GM06990 (cell line): ENCODE data around the gene GXYLT1.

Source experiments
- DNase-seq: peaks from one replicate; pipeline ENCODE4 v3.0.0-alpha.2; 2011; ENCODE audit not compliant: insufficient read length; ENCODE audit errors: extremely low read depth
- H3K27me3 ChIP-seq: replicated peaks from 2 replicates; pipeline ENCODE4 v1.6.0; 2011; ENCODE audit warnings: low read length; ENCODE audit not compliant: control insufficient read depth, insufficient read depth
- H3K36me3 ChIP-seq: 2 replicates; pipeline ENCODE4 v1.5.1; 2011; ENCODE audit warnings: low read length; ENCODE audit not compliant: control insufficient read depth, insufficient read depth
- H3K4me3 ChIP-seq: replicated peaks from 2 replicates; pipeline ENCODE4 v1.5.1; 2011; ENCODE audit warnings: low read depth, mild to moderate bottlenecking, control low read depth, low read length
- CTCF ChIP-seq: IDR thresholded peaks from 2 replicates; pipeline ENCODE4 v1.5.1; 2011; ENCODE audit warnings: low read length, control low read depth, mild to moderate bottlenecking, inconsistent platforms; ENCODE audit not compliant: insufficient read depth, poor library complexity, severe bottlenecking

The GXYLT1 gene

GRCh38 chr12:42128888-42129287, 15.8 kb downstream of the GXYLT1 start:
- Histone ChIP-seq H3K27me3 (no peaks in the 10 kb centered on the region), H3K4me3 (no peak overlapping the region), H3K36me3 (no peaks in the 10 kb centered on the region; the same call in 1 of the 2 replicates)
- no peak for TF ChIP-seq CTCF
- no peak for DNase-seq

- H3K4me3 ChIP-seq: no peak overlapping the region
- H3K36me3 ChIP-seq: no peaks in the 10 kb centered on the region
- H3K27me3 ChIP-seq: no peaks in the 10 kb centered on the region
- TF ChIP-seq CTCF: no peak
- DNase-seq: no peak
Measured at GRCh38 chr12:42128327-42128726, 16.3 kb downstream of the GXYLT1 start.

GRCh38 chr12:42126963-42127362, 17.7 kb downstream of the GXYLT1 start:
- H3K27me3 ChIP-seq: no peaks in the 10 kb centered on the region
- no peak overlapping the region for H3K4me3 ChIP-seq
- no peak for TF ChIP-seq CTCF
- DNase-seq: no peak
- no peaks in the 10 kb centered on the region for H3K36me3 ChIP-seq

GRCh38 chr12:42125388-42125767, 19.3 kb downstream of the GXYLT1 start:
- Histone ChIP-seq H3K36me3 (no peaks in the 10 kb centered on the region), H3K27me3 (no peaks in the 10 kb centered on the region), H3K4me3 (no peak overlapping the region)
- no peak for TF ChIP-seq CTCF
- no peak for DNase-seq

- Histone ChIP-seq H3K36me3 (no peaks in the 10 kb centered on the region), H3K4me3 (no peak overlapping the region), H3K27me3 (no peaks in the 10 kb centered on the region)
- no peak for DNase-seq
- TF ChIP-seq CTCF: no peak
Measured at GRCh38 chr12:42124764-42125387, 19.8 kb downstream of the GXYLT1 start.

- H3K36me3 ChIP-seq: no peaks in the 10 kb centered on the region; the same call in none of the 2 replicates
- no peak for DNase-seq
- no peak overlapping the region for H3K4me3 ChIP-seq
- no peak for TF ChIP-seq CTCF
- H3K27me3 ChIP-seq: no peaks in the 10 kb centered on the region
Measured at GRCh38 chr12:42119085-42119633, 25.5 kb downstream of the GXYLT1 start.
